Thoracic aorta (tissue), 2 donors: ENCODE results near the gene THBS4. TPM values are rescaled to one million over a fixed set of nuclear protein-coding genes. Genes with fewer than 3 reads are reported as not detected.

ENCODE experiments used
- ATAC-seq: fragments of 150-250 bp; one replicate; pipeline ENCODE4 v1.8.0; 2017; ENCODE audit warnings: low read depth; ENCODE audit not compliant: insufficient number of reproducible peaks, low FRiP score
- DNase-seq: peaks from one replicate; pipeline ENCODE4 v3.0.0-alpha.2; 2020; ENCODE audit warnings: low spot score
- H3K27ac ChIP-seq, 2 donors: fragments of 200-600 bp; sonication (generic); 1 replicate in 1 of 2; 2 replicates in 1 of 2; pipeline ENCODE4 v1.5.1; 2016; ENCODE audit warnings: mild to moderate bottlenecking in 2 of 2, moderate library complexity in 2 of 2
- H3K27me3 ChIP-seq: fragments of 200-600 bp; sonication (generic); replicated peaks from 2 replicates; pipeline ENCODE4 v1.6.0; 2016; ENCODE audit warnings: mild to moderate bottlenecking; ENCODE audit not compliant: insufficient read depth
- H3K36me3 ChIP-seq: fragments of 200-600 bp; sonication (generic); one replicate; pipeline ENCODE4 v1.5.1; 2016
- H3K4me1 ChIP-seq, 2 donors: fragments of 200-600 bp; sonication (generic); 1 replicate in 1 of 2; 2 replicates in 1 of 2; pipeline versions ENCODE4 v1.5.1 to v1.6.0; 2016; ENCODE audit warnings: low read depth in 2 of 2, mild to moderate bottlenecking in 1 of 2; ENCODE audit not compliant: control insufficient read depth in 1 of 2
- H3K4me3 ChIP-seq: fragments of 200-600 bp; sonication (generic); 2 replicates; pipeline ENCODE4 v1.5.1; 2016; ENCODE audit warnings: mild to moderate bottlenecking
- H3K9me3 ChIP-seq: fragments of 200-600 bp; sonication (generic); 2 replicates; pipeline ENCODE4 v1.5.1; 2016
- total RNA-seq, 2 donors: library from RNA; depleted of rRNA; stranded (reverse); fragments of >200 nt; gene quantifications; one replicate each; pipeline versions ENCODE4 v1.1.0 to v1.2.3, GENCODE V29; 2016
- TF ChIP-seq, protein P1 (sequence below): fragments of 200-600 bp; sonication (generic); IDR thresholded peaks from one replicate; pipeline ENCODE4 v1.5.1; 2019; ENCODE audit warnings: antibody characterized with exemption

THBS4 gene
- total RNA-seq, 2 donors from 2014 or later: 7.2 to 13.5 TPM

DNA sequence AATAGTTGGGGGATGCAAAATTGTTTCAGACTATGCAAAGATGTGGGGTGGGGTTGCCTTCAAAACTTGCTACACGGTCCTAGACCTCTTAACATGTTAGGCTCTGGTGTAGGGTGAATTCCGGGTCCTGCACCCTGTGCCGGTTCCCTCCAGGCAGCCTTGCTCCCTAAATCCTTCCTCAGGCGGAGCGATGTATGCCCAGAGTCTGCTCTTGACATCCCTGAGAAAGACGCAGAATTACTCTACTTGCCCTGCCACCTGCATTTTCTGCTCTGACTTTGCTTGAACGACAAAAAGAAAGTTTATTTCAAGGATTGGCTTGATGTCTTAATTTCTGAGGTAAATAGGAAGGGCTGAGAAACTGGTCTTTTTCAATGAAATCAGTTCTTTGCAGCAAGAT lies 691 bp downstream of the THBS4 start:
- Histone ChIP-seq H3K9me3 (no peaks in the 10 kb centered on the region), H3K36me3 (no peaks in the 10 kb centered on the region), H3K27ac (no peak overlapping the region), H3K27me3 (no peaks in the 10 kb centered on the region), H3K4me3 (no peak overlapping the region), H3K4me1 (no peaks in the 10 kb centered on the region)
- DNase-seq (no peak), ATAC-seq (no peak)
- TF ChIP-seq, protein P1, sequence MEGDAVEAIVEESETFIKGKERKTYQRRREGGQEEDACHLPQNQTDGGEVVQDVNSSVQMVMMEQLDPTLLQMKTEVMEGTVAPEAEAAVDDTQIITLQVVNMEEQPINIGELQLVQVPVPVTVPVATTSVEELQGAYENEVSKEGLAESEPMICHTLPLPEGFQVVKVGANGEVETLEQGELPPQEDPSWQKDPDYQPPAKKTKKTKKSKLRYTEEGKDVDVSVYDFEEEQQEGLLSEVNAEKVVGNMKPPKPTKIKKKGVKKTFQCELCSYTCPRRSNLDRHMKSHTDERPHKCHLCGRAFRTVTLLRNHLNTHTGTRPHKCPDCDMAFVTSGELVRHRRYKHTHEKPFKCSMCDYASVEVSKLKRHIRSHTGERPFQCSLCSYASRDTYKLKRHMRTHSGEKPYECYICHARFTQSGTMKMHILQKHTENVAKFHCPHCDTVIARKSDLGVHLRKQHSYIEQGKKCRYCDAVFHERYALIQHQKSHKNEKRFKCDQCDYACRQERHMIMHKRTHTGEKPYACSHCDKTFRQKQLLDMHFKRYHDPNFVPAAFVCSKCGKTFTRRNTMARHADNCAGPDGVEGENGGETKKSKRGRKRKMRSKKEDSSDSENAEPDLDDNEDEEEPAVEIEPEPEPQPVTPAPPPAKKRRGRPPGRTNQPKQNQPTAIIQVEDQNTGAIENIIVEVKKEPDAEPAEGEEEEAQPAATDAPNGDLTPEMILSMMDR: no peak

DNA sequence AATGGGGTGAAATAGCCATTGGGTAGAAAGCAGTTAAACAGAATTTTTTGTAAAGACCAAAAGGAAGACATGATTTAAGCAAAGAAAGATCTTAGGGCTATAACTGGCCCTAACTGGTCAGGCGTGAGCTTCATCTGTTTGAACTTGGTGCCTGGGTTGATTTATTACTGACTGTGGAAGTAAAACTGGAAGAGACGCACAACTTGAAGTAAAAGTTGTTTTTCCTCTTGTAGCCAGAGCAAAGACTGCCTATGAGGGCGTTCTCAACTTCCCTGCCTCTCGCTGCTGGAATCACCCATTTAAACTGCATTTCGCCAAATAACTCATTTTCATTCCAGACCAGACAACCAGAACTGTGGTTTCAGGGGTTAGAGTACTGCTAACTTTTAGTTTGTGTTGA lies 1.5 kb downstream of the THBS4 start:
- DNase-seq: no peak
- H3K27ac ChIP-seq: no peak overlapping the region

GRCh38 chr5:80037366-80037765 lies 2.2 kb downstream of the THBS4 start:
- Histone ChIP-seq H3K27ac (no peak overlapping the region), H3K27me3 (no peaks in the 10 kb centered on the region), H3K9me3 (no peaks in the 10 kb centered on the region), H3K36me3 (no peaks in the 10 kb centered on the region), H3K4me1 (no peaks in the 10 kb centered on the region), H3K4me3 (no peak overlapping the region)
- no peak for DNase-seq
- ATAC-seq: no peak
- TF ChIP-seq, protein P1: no peak

More for the DNA sequence above, 1.5 kb downstream of the THBS4 start:
- TF ChIP-seq, protein P1: no peak
- ATAC-seq: no peak
- no peaks in the 10 kb centered on the region for H3K36me3 ChIP-seq
- no peak overlapping the region for H3K4me3 ChIP-seq
- H3K9me3 ChIP-seq: no peaks in the 10 kb centered on the region
- no peaks in the 10 kb centered on the region for H3K4me1 ChIP-seq
- H3K27me3 ChIP-seq: no peaks in the 10 kb centered on the region

DNA sequence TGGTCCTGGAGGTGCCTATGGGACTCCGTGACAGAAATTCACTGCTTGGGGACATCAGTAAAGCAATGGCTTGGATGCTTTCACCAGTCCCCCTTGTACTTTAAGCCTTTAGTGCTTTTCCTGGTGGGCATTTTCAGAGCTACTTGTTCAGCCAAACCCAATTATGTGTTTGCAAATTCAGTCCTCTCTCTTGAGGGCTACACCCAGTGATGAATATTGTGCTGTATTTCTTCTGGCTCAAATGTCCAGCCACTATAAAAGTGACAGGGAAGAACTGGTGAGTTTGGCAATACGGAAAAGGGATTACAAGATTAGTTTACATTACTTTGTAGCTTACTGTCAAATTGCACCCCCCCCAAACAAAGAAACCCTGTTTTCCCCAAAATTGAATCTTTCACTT lies 4.5 kb downstream of the THBS4 start:
- no peaks in the 10 kb centered on the region for H3K4me1 ChIP-seq

DNA sequence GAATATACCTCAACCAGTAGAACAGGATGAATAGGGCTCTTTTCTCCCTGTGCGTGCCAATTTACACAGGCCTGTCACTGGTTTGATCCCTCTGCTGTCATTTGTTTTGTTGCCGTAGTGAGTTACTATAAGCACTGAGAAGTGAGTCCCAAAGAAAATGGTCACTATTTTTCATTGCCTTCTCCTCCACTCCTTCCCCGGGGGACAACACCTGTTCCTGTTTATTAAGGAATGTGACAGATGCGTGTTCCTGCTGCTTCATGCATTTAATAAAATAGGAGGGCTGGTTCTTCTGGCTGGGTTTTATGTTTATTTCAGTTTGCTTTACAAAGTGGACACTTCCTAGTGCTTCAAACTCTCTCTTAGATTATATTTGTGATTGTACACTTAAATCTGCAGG lies 6.4 kb downstream of the THBS4 start:
- TF ChIP-seq, protein P1: no peak
- Histone ChIP-seq H3K4me1 (no peaks in the 10 kb centered on the region), H3K27me3 (no peaks in the 10 kb centered on the region), H3K27ac (no peak overlapping the region), H3K36me3 (no peaks in the 10 kb centered on the region), H3K4me3 (no peak overlapping the region), H3K9me3 (no peaks in the 10 kb centered on the region)
- no peak for DNase-seq
- no peak for ATAC-seq

More for the DNA sequence above, 4.5 kb downstream of the THBS4 start:
- ATAC-seq (no peak), DNase-seq (no peak)
- Histone ChIP-seq H3K4me3 (no peak overlapping the region), H3K27me3 (no peaks in the 10 kb centered on the region), H3K36me3 (no peaks in the 10 kb centered on the region), H3K9me3 (no peaks in the 10 kb centered on the region), H3K27ac (no peak overlapping the region)
- TF ChIP-seq, protein P1: no peak
